NCI-H226 (cell line): ENCODE measurements around the gene PDE6B.

Experiments
- DNase-seq: peaks from one replicate; pipeline ENCODE4 v3.0.0-alpha.2; 2015

Gene PDE6B

GRCh38 chr4:708631-708933 is 83.2 kb downstream of the PDE6B start:
- DNase-seq = no peak

GRCh38 chr4:709348-709747 is 84.0 kb downstream of the PDE6B start:
- no peak for DNase-seq

- no peak for DNase-seq
These were observed 84.7 kb downstream of the PDE6B start for GRCh38 chr4:710116-710515.

GRCh38 chr4:710916-711315 is 85.5 kb downstream of the PDE6B start:
- no peak for DNase-seq

- no peak for DNase-seq
These were observed 86.7 kb downstream of the PDE6B start for GRCh38 chr4:712093-712492.

- DNase-seq = no peak
These were observed 87.7 kb downstream of the PDE6B start for GRCh38 chr4:712916-713632.

GRCh38 chr4:714087-714486 is 88.7 kb downstream of the PDE6B start:
- DNase-seq = no peak

- DNase-seq = no peak
These were observed 92.4 kb downstream of the PDE6B start for GRCh38 chr4:717601-718320.

GRCh38 chr4:718460-718859 is 93.1 kb downstream of the PDE6B start:
- no peak for DNase-seq
